ENCODE results near the gene CPD. TPM values are rescaled to one million over a fixed set of nuclear protein-coding genes. Genes with fewer than 3 reads are reported as not detected.

CPD gene
- total RNA-seq, 1 donor from 2014 or later: 124 TPM

DNA sequence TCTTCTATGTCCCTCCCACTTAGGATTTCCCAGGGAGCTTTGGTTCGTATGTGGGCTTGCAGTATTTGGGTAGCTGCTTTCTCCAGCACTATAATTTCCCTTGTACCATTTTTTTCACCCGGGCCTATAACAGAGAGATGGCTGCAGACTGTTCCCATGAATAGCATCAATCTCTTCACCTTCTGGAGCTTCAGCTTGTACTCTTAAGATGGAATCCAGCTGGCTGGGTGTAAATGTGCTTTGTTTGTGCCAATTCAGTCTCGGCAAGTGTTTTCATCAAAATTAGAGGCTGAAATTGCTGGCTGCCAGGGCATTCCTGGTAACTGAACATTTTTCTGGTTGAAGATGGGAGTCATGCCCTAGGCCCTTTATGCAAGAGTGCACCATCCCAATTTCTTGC, 12.2 kb upstream of the CPD start:
- H3K4me3 ChIP-seq (ENCODE audit: low read depth, low read length): no peak overlapping the region
- DNase-seq (ENCODE audit: low read depth): no peak
- TF ChIP-seq, protein P1, sequence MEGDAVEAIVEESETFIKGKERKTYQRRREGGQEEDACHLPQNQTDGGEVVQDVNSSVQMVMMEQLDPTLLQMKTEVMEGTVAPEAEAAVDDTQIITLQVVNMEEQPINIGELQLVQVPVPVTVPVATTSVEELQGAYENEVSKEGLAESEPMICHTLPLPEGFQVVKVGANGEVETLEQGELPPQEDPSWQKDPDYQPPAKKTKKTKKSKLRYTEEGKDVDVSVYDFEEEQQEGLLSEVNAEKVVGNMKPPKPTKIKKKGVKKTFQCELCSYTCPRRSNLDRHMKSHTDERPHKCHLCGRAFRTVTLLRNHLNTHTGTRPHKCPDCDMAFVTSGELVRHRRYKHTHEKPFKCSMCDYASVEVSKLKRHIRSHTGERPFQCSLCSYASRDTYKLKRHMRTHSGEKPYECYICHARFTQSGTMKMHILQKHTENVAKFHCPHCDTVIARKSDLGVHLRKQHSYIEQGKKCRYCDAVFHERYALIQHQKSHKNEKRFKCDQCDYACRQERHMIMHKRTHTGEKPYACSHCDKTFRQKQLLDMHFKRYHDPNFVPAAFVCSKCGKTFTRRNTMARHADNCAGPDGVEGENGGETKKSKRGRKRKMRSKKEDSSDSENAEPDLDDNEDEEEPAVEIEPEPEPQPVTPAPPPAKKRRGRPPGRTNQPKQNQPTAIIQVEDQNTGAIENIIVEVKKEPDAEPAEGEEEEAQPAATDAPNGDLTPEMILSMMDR (conservative IDR thresholded peaks at IDR 0.05; ENCODE audit: low read depth, low read length): no peak

DNA sequence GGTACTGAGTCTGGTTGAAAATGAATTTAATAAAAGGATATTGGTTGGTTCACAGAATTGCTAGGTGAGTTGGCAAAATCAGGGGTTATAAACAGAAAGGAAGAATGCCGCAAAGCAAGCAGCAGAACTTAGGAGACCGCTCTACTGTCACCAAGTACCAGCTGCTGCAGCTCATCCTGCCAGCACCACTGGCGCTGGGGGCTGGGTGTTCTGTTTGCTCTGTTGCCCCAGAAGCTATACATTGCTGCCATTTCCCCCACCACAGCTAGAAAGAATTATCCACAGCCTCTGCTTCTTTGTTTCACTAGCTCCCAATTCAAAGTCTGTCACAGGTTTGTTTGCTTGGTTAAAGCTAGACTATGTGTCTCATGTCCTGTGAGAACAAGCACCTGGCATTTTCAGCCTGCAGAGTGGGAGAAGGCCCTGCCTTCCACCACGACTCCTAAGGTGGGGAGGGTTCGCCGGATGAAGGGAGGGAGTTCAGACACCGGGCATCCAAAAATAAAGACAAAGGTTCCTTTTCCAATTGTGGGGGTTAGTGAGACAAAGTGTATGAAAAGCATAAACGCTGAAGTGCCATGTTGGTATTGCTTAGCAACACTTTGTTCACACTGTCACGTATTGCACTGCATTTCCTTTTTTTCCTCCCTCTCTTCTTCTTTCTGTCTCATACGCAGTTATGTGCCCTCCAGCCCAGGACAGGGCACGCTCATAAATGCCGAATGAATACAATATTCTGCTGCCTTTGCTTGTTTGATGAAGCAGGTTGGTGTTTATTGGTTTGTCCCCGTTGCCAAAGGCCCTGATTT, 9.6 kb upstream of the CPD start:
- DNase-seq (ENCODE audit: low read depth): no peak
- TF ChIP-seq, protein P1 (conservative IDR thresholded peaks at IDR 0.05; ENCODE audit: low read depth, low read length): no peak
- no peak overlapping the region for H3K4me3 ChIP-seq (ENCODE audit: low read depth, low read length)

DNA sequence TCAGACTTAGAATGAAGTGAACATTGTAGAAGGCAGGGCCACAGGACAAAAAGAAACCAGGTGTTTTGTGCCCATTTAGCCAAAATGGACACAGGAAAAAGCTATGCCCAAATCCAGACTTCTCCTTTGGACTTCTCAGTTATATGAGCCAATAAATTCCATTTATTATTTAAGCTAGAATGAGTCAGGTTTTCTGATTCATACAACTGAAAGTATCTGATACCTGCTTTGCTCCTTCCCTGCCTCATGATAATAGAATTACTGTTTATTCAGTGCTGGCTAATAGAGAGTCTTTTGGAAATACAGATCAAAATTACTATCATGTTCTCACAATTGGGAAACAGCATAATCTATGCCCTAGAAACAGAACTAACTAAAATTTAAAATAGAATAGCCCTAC, 8.7 kb upstream of the CPD start:
- H3K4me3 ChIP-seq (ENCODE audit: low read depth, low read length): no peak overlapping the region
- TF ChIP-seq, protein P1 (conservative IDR thresholded peaks at IDR 0.05; ENCODE audit: low read depth, low read length): no peak
- no peak for DNase-seq (ENCODE audit: low read depth)

DNA sequence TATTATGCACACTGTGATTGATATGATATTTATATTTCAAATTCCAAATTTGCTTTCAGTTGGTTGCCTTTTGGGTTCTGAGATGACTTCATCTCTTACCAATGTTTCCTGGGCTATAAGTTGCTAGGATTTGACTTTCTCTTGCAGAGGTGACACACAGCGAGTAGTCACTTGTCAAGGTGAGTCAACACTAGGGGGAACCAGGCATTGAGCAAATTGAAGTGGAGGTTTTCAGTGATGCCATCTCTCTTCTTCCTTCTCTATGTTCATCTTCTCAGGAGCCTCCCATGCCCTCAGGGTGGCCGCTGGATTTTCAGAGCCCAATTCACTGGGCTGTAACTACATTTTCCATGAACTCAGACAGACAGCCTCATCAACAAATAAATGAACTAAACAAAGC, 6.0 kb upstream of the CPD start:
- TF ChIP-seq, protein P1 (conservative IDR thresholded peaks at IDR 0.05; ENCODE audit: low read depth, low read length): peak; percentile 26
- H3K4me3 ChIP-seq (ENCODE audit: low read depth, low read length): no peak overlapping the region
- DNase-seq (ENCODE audit: low read depth): no peak

DNA sequence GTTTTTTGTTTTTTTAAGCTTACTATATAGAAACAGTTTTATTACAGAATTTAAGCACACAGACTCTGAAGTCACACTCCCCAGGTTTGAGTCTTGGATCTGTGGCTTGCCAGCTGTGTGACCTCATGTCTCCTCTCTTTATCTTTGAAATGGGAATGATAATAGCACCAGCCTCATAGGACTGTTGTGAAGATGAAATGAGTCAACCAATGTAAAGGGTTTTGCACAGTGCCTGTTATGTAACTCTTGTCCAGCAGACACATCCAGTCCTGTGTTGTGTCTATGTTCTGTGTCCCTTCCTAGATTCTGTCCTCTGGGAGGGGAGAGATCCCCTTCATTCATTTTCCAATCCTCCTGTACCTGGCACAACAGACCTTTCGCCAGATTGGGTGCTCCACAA, 3.1 kb upstream of the CPD start:
- DNase-seq (ENCODE audit: low read depth): no peak
- no peak overlapping the region for H3K4me3 ChIP-seq (ENCODE audit: low read depth, low read length)
- TF ChIP-seq, protein P1 (conservative IDR thresholded peaks at IDR 0.05; ENCODE audit: low read depth, low read length): no peak

DNA sequence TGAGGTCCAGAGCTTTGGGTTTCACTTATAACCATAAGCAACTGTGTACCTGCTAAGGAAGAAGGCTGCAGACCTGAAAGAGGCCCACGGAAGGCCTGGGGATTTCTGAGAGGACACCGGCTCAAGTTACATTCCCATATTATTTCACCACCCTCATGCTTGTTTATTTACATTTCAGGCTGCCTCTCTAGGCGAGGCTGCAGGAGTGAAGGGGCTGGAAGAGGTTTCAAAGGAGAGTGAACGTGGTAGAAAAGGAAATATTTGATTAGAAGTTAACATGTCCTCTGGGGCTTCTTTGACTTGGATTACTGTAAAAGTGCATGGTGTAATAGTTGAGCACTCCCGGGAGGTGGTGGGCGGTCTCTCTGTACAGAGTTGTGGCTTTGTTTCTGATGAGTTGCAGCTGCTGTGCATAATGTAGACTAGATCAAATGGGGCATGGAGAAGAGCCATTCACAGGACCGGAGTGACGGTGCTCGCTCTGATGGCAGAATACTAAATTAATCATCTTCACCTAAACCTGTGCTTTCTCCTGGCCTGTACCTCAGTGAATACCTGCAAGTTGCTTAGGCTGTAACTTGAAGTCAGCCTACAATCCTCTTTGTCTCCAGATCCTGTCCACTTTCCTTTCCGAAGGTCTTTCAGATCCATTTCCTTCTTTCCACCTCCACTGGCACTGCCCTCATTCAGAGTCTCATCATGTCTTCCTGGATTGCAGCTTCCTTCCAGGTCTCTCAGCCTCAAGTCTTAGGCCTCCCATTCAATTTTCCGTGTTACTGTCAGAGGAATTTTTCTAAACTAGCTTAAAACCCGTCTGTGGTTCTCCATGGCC, 1.9 kb upstream of the CPD start:
- TF ChIP-seq, protein P1 (conservative IDR thresholded peaks at IDR 0.05; ENCODE audit: low read depth, low read length): no peak
- no peak for DNase-seq (ENCODE audit: low read depth)
- H3K4me3 ChIP-seq (ENCODE audit: low read depth, low read length): no peak overlapping the region

Data from epithelial cell of proximal tubule (primary cell).